HCT116 (cell line): ENCODE data around the gene MAL. TPM values are rescaled to one million over a fixed set of nuclear protein-coding genes. Genes with fewer than 3 reads are reported as not detected.

Experiments
- ATAC-seq: fragments of 200-7000 bp; cut with Tn5 transposase; 2 replicates; pipeline ENCODE4 v1.9.1; 2020; ENCODE audit warnings: mild to moderate bottlenecking, moderate library complexity
- BruUV-seq: library from RNA; stranded (reverse); fragments of 400-500 nt; replicated peaks from 2 replicates; lab custom pipeline; 2021; lab: Mats Ljungman, UMichigan
- CTCF ChIA-PET: fragments of 300-600 bp; sonication (Branson Sonifier 250); formaldehyde crosslinking; loops from one replicate; lab custom pipeline; 2021; ENCODE audit warnings: antibody characterized with exemption; lab: Charles Lee
- POLR2A ChIA-PET: fragments of 300-600, 350-600 bp; sonication (Branson Sonifier 250); formaldehyde crosslinking; loops from one replicate; lab custom pipeline; 2021; ENCODE audit warnings: antibody characterized with exemption; lab: Charles Lee
- RAD21 ChIA-PET, 2 experiments: fragments of 300-600 bp; sonication (Branson Sonifier 250); formaldehyde crosslinking; loops; one replicate each; lab custom pipeline; 2023; ENCODE audit warnings: low total read pairs in 2 of 2; ENCODE audit not compliant: uncharacterized antibody in 2 of 2, unreplicated experiment in 2 of 2, low non-redundant PET in 1 of 2; lab: Charles Lee
- DNase-seq: peaks from one replicate; pipeline ENCODE4 v3.0.0-alpha.2; 2010; ENCODE audit warnings: low read depth, low spot score
- H2AFZ ChIP-seq: fragments of 200-600 bp; shearing (Covaris generic), sonication (generic); 2 replicates; pipeline ENCODE4 v1.6.1; 2017; ENCODE audit warnings: low read depth, mixed run types, mixed read lengths, antibody characterized with exemption, low read length; ENCODE audit not compliant: poor library complexity, severe bottlenecking
- H3K27ac ChIP-seq: 2 replicates; pipeline ENCODE4 v1.5.1; 2012; ENCODE audit warnings: low read depth, low read length
- H3K27me3 ChIP-seq: fragments of 200-600 bp; sonication (generic); 2 replicates; pipeline ENCODE4 v1.6.1; 2016; ENCODE audit warnings: mixed run types, low read length, mixed read lengths; ENCODE audit not compliant: insufficient read depth
- H3K36me3 ChIP-seq, 2 experiments: fragments of 200-500 bp in 1 of 2; fragments of 200-600 bp in 1 of 2; sonication (Bioruptor generic) in 1 of 2; sonication (generic) in 1 of 2; 2 replicates each; pipeline versions ENCODE4 v1.5.1 to v1.6.1; 2014 to 2016; ENCODE audit warnings: low read length in 2 of 2, inconsistent platforms in 1 of 2, mixed read lengths in 1 of 2, mixed run types in 1 of 2; ENCODE audit not compliant: insufficient read depth in 2 of 2, control insufficient read depth in 1 of 2
- H3K4me1 ChIP-seq, 2 experiments: fragments of 200-600 bp in 1 of 2; sonication (generic) in 1 of 2; 2 replicates each; pipeline versions ENCODE4 v1.5.1 to v1.6.1; 2012 to 2017; ENCODE audit warnings: low read length in 2 of 2, inconsistent platforms in 1 of 2, mild to moderate bottlenecking in 1 of 2, mixed read lengths in 1 of 2, mixed run types in 1 of 2, moderate library complexity in 1 of 2; ENCODE audit not compliant: insufficient read depth in 2 of 2, control insufficient read depth in 1 of 2
- H3K4me2 ChIP-seq: fragments of 200-600 bp; sonication (generic); 2 replicates; pipeline ENCODE4 v1.6.1; 2017; ENCODE audit warnings: mixed run types, low read length, mixed read lengths
- H3K4me3 ChIP-seq, 2 experiments: fragments of 200-600 bp in 1 of 2; sonication (generic) in 1 of 2; replicated peaks in 1 of 2; 2 replicates each; pipeline ENCODE4 v1.5.1; 2011 to 2016; ENCODE audit warnings: low read length in 2 of 2, control low read depth in 1 of 2, low read depth in 1 of 2, mild to moderate bottlenecking in 1 of 2, mixed read lengths in 1 of 2, mixed run types in 1 of 2
- H3K79me2 ChIP-seq: fragments of 200-600 bp; sonication (generic); 2 replicates; pipeline ENCODE4 v1.6.1; 2017; ENCODE audit warnings: mild to moderate bottlenecking, mixed run types, low read length, moderate library complexity, mixed read lengths; ENCODE audit not compliant: insufficient read depth
- H3K9ac ChIP-seq: fragments of 200-600 bp; sonication (generic); 2 replicates; pipeline ENCODE4 v1.6.1; 2016; ENCODE audit warnings: low read length, mixed read lengths
- H3K9me2 ChIP-seq: fragments of 200-600 bp; sonication (generic), shearing (Covaris generic); 2 replicates; pipeline ENCODE4 v1.6.1; 2017; ENCODE audit warnings: mixed run types, mild to moderate bottlenecking, moderate library complexity; ENCODE audit not compliant: insufficient read depth
- H3K9me3 ChIP-seq, 2 experiments: fragments of 200-500 bp in 1 of 2; fragments of 200-600 bp in 1 of 2; sonication (Bioruptor generic) in 1 of 2; sonication (generic) in 1 of 2; 2 replicates each; pipeline ENCODE4 v1.6.1; 2014 to 2017; ENCODE audit warnings: low read length in 2 of 2, mixed read lengths in 2 of 2, inconsistent platforms in 1 of 2, low read depth in 1 of 2, mild to moderate bottlenecking in 1 of 2, mixed run types in 1 of 2, moderate library complexity in 1 of 2; ENCODE audit not compliant: control insufficient read depth in 1 of 2, insufficient read depth in 1 of 2
- H4K20me1 ChIP-seq: fragments of 200-600 bp; sonication (generic), shearing (Covaris generic); 2 replicates; pipeline ENCODE4 v1.6.1; 2017; ENCODE audit warnings: mixed run types, mild to moderate bottlenecking, moderate library complexity; ENCODE audit not compliant: insufficient read depth
- ATF3 ChIP-seq: IDR thresholded peaks from 2 replicates; pipeline ENCODE4 v1.6.1; 2012
- CBX3 ChIP-seq: IDR thresholded peaks from 2 replicates; pipeline ENCODE4 v1.6.1; 2012; ENCODE audit warnings: low read depth
- CEBPB ChIP-seq: IDR thresholded peaks from 2 replicates; pipeline ENCODE4 v1.6.1; 2012; ENCODE audit warnings: low read depth
- CTCF ChIP-seq, 3 experiments: fragments of 200-600 bp in 1 of 3; sonication (generic) in 1 of 3; IDR thresholded peaks in 2 of 3; conservative IDR thresholded peaks in 1 of 3; 2 replicates each; pipeline ENCODE4 v1.5.1; 2012 to 2017; ENCODE audit warnings: low read depth in 2 of 3, low read length in 2 of 3, antibody characterized with exemption in 1 of 3, borderline replicate concordance in 1 of 3, control low read depth in 1 of 3, mild to moderate bottlenecking in 1 of 3, mixed read lengths in 1 of 3, mixed run types in 1 of 3, moderate library complexity in 1 of 3; ENCODE audit not compliant: insufficient read depth in 1 of 3
- EZH2phosphoT487 ChIP-seq: fragments of 200-600 bp; IDR thresholded peaks from 2 replicates; pipeline ENCODE4 v1.6.1; 2018; ENCODE audit warnings: antibody characterized with exemption, borderline replicate concordance
- JUND ChIP-seq: IDR thresholded peaks from 2 replicates; pipeline ENCODE4 v1.6.1; 2012
- POLR2A ChIP-seq: IDR thresholded peaks from 2 replicates; pipeline ENCODE4 v1.7.0; 2011; ENCODE audit warnings: borderline replicate concordance; ENCODE audit not compliant: insufficient read depth, insufficient read length; ENCODE audit errors: extremely low read depth
- RAD21 ChIP-seq: IDR thresholded peaks from 2 replicates; pipeline ENCODE4 v1.6.1; 2012; ENCODE audit warnings: low read depth, mild to moderate bottlenecking
- SIN3A ChIP-seq: IDR thresholded peaks from 2 replicates; pipeline ENCODE4 v1.6.1; 2012; ENCODE audit warnings: low read depth
- SRF ChIP-seq: IDR thresholded peaks from 2 replicates; pipeline ENCODE4 v1.6.1; 2012; ENCODE audit warnings: low read depth
- ZFX ChIP-seq: fragments of 450-650 bp; IDR thresholded peaks from 2 replicates; pipeline ENCODE4 v1.6.1; 2017
- ZNF274 ChIP-seq: fragments of 200-500 bp; sonication (Bioruptor generic); IDR thresholded peaks from 2 replicates; pipeline ENCODE4 v1.6.1; 2014; ENCODE audit warnings: mild to moderate bottlenecking, low read depth, low read length, inconsistent platforms
- intact Hi-C: fragments of 100-400 bp; cut with micrococcal nuclease; formaldehyde crosslinking; loops from 2 replicates; pipeline ENCODE4 v1.10.0; 2022
- total RNA-seq: library from RNA; stranded (reverse); gene quantifications from one replicate; pipeline ENCODE4 v1.2.1, GENCODE V29; 2021; ENCODE audit not compliant: unreplicated experiment

MAL gene
- total RNA-seq, 1 experiment from 2014 or later = not detected

GRCh38 chr2:94990956-94991355 lies 34.6 kb upstream of the MAL start (continued):
- TF ChIP-seq CTCF (IDR thresholded peaks at IDR 0.05 in 2 of 3, conservative IDR thresholded peaks at IDR 0.05 in 1 of 3; ENCODE audit: borderline replicate concordance in 1 of 3, insufficient read depth in 1 of 3, low read depth in 2 of 3, low read length in 2 of 3) (no peak), CBX3 (no peak), EZH2phosphoT487 (no peak)

GRCh38 chr2:94992360-94992759 lies 33.1 kb upstream of the MAL start:
- ChIA-PET CTCF (no interaction called here), RAD21 (no interaction called here), POLR2A (no interaction called here)
- H3K36me3 ChIP-seq = no peaks in the 10 kb centered on the region
- H2AFZ ChIP-seq = no peak overlapping the region
- no peaks in the 10 kb centered on the region for H4K20me1 ChIP-seq
- peaks cover 18% of the 10 kb centered on the region; the same call in 1 of the 2 replicates for H3K27me3 ChIP-seq
- no peaks in the 10 kb centered on the region for H3K4me1 ChIP-seq
- H3K9me2 ChIP-seq = no peaks in the 10 kb centered on the region
- TF ChIP-seq JUND (no peak), POLR2A (no peak), ATF3 (no peak), RAD21 (no peak), SIN3A (no peak), ZNF274 (no peak), ZFX (no peak), CTCF (IDR thresholded peaks at IDR 0.05 in 2 of 3, conservative IDR thresholded peaks at IDR 0.05 in 1 of 3; ENCODE audit: borderline replicate concordance in 1 of 3, insufficient read depth in 1 of 3, low read depth in 2 of 3, low read length in 2 of 3) (no peak), CEBPB (no peak), SRF (no peak)
- BruUV-seq = no TSS peak
- ATAC-seq (no peak), DNase-seq (no peak)
- no peak overlapping the region for H3K4me3 ChIP-seq
- no peak overlapping the region for H3K27ac ChIP-seq
- intact Hi-C loops = no loop called here
- no peaks in the 10 kb centered on the region for H3K79me2 ChIP-seq
- H3K4me2 ChIP-seq = no peak overlapping the region
- H3K9ac ChIP-seq = no peak overlapping the region
- H3K9me3 ChIP-seq = no peaks in the 10 kb centered on the region
